Activated CD4-positive, alpha-beta T cell treated with anti-CD3 and anti-CD28 coated beads, Interleukin-10, Interleukin-2, amounts not matched to agents 100 ng/mL and 50 ng/mL, durations not matched to agents 16 hours and 8 hours (primary cell): ENCODE measurements around the gene TUBGCP3.
"Not testable (repeated sequence)": the region's sequence is repeated elsewhere in the genome, so short reads cannot be mapped to it uniquely, and the experiment has no call there.

Experiments
- DNase-seq: peaks from one replicate; pipeline ENCODE4 v3.0.0-alpha.2; 2020

TUBGCP3 gene

DNA sequence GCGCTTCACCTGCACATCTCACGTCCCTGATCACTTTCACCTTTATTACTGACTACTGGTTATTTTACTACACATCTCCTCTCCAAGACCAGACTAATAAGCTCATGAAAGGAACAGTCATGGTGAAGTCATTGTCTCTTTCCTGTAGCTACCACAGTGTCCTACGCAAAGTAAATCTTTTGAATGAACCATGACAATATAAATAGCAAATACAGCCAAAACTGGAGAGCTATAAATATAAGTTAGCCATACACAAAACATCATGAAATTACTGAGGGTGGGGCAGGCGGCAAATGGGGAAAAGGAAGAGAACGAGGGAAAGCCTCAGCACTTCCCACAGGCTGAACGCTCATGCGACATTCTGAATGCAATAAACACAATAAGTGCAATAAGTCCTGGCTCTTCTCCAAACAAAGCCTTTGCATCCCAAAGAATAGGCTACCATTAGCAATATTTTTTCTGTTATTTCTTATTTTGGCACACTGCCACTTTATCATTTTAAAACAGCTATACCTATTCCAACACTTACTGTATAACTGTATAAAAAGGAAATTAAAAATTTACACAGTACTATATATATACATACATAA is 62.5 kb downstream of the TUBGCP3 start:
- DNase-seq, result no peak

- no peak for DNase-seq
These were observed 65.4 kb downstream of the TUBGCP3 start for GRCh38 chr13:112522578-112522977.

DNA sequence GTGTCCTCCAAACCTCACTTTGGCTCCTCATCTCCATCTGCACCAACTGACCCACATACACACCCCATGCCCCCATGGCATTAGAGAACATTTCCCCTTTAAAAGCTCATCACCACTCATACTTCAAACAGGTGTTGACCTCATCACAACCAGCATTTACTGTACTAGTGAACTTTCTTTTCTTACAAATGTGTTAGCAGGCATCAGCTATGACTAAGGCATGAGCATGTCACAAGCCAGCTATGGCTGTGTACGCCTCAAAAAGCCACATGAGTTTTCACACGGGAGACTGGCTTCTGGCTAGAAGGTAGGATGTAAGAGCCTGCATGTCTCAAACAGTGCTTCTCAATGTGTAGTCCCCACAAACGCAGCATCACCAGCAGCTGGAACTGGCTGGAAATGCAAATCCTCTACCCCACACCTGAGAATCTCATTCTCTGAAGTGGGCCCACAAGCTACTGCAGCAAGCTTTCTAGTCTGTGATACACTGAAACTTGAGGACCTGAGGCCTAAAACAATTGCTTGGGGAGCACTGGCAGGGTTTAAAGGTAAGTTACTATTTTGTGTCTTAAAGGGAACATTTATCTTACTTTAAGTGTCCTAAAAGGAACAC is 66.8 kb downstream of the TUBGCP3 start:
- DNase-seq, result no peak

DNA sequence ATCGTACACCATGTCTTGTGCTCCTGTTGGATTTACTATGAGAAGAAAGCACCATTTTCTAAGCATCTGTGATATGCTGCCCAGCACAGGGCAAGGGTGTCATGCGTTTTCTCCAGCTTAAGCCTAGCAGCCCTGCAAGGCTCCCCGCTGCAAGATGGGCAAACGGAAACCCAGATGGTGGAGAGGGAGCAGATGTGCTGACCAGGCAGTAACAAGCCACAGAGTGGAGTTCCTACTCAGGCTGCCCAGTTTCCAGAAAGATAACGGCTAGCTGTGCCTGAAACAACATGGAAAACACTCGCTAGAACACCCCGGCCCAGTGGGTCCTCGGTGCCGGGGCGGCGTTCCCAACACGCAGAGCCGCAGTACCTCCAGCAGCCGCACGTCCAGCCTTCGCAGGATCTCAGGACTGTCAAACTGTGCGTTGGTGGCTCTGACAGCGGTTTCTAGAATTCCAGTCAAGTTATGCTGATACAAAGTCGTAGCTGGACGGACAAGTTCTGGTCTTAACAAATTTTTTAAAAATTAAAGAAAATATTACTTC is 68.4 kb downstream of the TUBGCP3 start:
- no peak for DNase-seq

DNA sequence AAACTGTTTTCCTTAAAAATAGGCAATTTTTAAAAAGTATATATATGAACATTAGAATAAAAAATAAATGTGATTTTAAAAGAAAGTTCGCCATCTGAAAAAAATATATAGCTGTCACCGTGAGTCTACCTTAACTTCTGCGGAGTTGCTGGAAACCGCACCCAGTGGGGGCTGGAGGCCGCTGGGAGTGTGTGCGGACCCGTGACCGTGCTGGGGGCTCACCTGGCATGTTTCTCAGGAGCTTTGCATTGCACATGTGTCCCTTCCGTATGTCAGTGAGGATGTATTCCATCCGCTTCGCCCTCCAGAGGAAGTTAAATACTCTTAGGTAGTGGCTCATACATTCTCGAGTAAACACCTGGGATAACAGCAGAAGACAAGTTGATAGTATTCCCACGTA is 71.7 kb downstream of the TUBGCP3 start:
- no peak for DNase-seq

DNA sequence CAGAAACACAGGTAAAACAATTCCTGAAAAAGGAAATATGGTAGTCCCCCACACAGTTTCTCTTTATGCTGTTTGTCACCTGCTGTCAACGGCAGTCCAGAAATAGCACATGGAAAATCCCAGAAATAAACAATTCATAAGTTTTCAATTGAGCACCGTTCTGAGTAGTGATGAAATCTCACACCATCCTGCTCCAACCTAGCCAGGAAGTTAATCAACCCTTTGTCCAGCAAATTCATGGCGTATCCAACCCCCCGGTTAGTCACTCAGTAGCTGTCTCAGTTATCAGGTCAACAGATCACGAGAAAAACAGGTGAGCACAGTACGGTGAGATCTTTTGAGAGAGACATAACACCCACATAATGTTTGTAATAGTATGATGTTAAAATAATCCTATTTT is 74.2 kb downstream of the TUBGCP3 start:
- DNase-seq, result no peak

DNA sequence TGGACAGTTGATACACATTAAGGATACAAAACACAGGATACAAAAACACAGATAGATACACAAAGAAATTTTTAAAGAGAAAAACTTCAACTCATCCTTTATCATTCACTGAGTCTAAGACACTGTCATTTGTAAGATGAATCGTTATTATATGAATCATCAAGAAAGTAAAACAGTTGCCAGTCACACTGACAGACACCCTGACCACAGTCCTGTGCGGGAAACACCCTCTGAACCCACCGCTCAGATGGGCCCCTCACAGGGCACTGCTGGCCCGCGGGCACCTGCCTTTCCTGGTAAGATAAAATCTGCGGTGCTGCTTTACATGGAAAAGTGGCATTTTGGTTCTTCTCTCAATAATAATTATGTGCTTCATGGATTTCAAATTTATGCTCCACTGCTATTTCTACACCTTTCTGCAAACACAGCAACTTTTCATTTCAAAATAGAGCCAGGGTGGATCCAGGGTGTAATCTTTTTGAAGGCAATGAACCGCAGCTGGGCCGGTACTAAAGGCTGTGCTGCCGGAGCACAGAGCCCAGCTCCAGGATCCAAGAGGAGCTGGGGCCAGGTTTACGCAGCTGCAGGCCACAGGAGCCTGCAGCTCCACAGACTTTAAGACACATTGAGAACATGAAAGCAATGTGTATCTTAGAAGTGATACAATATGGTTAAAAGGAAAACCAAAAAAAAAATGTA is 76.8 kb downstream of the TUBGCP3 start:
- DNase-seq, result peak; percentile 55

- DNase-seq, result peak; percentile 15
These were observed 77.8 kb downstream of the TUBGCP3 start for GRCh38 chr13:112510002-112510780.

GRCh38 chr13:112509190-112509589 is 78.8 kb downstream of the TUBGCP3 start:
- DNase-seq, result no peak

DNA sequence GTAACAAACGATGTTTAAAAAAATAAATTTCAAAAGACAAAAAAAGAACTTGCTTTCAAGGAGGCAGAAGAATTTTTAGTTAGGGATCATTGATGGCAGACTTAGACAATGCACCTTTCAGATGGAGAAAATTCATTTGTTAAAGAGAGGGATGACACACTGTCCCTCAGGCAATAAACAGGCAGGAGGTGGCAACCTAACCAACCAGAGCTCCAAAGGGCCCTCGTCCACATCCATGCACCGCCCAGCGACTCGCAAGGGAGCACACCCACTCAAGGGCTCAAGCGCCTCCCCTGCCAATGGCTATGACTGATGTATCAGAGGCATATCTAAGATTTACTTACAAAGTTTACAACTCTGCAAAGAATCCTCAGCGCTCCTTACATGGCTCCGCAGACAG is 81.9 kb downstream of the TUBGCP3 start:
- no peak for DNase-seq

DNA sequence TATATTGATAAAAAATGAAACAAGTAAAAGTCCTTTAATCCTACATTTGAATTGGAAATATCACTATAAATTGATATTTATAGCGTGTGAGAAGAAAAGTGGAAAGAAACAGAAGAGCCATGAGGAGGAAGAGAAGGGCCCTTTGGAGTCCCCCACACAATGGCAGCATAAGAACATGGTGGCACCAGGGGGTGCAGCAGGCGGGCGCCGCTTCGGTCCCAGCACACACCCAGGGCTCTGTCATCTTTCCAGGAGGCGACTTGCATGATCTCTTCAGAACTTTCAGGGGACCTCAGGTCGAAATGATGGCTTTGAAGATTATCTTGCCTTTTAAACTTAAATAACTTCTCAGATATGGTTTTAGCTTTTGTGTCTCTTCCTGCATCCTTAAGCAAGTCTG is 91.8 kb downstream of the TUBGCP3 start:
- DNase-seq, result no peak

GRCh38 chr13:112495465-112495864 is 92.5 kb downstream of the TUBGCP3 start:
- no peak for DNase-seq

- DNase-seq, result no peak
These were observed 98.8 kb downstream of the TUBGCP3 start for GRCh38 chr13:112489199-112489598.

DNA sequence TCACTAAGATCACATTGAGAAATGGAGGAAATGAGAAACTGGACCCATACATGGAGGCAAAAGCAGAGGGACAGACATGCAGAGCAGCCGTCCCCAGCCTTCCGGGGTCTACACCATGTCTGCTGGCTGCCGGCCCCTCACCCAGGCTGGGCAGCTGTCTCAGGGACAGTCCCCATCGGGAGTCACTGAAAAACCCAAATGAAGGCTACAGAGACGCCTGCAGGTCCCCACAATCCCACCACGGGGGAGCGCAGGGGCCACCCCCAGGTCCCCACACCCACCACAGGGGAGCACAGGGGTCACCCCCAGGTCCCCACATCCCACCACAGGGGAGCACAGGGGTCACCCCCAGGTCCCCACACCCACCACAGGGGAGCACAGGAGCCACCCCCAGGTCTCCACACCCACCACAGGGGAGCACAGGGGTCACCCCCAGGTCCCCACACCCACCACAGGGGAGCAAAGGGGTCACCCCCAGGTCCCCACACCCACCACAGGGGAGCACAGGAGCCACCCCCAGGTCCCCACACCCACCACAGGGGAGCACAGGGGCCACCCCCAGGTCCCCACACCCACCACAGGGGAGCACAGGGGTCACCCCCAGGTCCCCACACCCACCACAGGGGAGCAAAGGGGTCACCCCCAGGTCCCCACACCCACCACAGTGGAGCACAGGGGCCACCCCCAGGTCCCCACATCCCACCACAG is 99.5 kb downstream of the TUBGCP3 start:
- not testable (repeated sequence) for DNase-seq

GRCh38 chr13:112487127-112487517 is 100.8 kb downstream of the TUBGCP3 start:
- DNase-seq, result no peak

- no peak for DNase-seq
These were observed 101.4 kb downstream of the TUBGCP3 start for GRCh38 chr13:112486386-112487126.

DNA sequence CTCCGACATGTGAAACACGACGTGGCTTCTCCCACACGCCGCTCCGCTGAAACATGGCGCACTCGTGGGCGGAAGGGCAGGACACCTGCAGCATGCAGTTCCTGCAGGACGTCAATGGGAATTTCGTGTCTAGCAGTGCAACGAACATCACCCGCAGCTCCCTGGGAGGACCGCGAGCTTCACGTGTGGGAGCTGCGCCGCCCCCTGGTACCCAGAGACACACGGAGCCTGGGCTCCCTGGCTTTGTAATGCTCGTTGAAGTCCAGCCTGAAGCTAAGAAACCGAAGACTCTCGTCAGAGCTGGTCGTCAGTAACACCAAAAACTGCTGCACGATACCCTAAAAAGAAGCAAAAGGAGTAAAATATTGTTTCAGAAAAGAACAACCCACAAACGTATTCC is 102.1 kb downstream of the TUBGCP3 start:
- not testable (repeated sequence) for DNase-seq

DNA sequence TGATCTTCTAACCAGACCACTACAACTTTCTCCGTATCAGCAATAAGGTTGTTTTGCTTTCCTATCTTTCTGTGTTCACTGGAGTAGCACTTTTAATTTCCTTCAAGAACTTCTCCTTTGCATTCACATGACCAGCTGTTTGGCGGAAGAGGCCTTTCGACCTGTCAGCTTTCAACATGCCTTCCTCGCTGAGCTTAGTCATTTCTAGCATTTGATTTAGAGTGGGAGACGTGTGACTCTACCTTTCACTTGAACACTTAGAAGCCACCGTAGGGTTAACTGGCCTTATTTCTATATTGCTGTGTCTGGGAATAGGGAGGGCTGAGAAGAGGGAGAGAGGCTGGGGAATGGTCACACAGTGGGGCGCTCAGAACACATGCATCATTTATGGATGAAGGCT is 104.7 kb downstream of the TUBGCP3 start:
- peak; percentile 13 for DNase-seq

DNA sequence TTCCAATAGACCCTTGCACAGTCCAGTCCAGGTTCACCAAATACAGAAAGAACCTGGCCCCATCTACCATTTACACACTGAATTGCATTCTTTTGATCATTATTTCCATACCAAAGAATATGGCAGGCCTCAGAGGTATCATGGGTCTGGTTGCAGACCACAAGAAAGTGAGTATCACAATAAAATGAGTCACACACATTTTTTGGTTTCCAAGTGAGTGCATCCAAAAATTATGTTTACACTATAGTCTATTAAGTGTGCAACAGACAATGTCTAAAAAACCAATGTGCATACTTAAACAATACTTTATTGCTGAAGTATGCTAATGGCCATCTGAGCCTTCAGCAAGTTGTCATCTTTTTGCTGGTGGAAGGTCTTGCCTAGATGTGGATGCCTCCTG is 106.5 kb downstream of the TUBGCP3 start:
- peak; percentile 4 for DNase-seq

DNA sequence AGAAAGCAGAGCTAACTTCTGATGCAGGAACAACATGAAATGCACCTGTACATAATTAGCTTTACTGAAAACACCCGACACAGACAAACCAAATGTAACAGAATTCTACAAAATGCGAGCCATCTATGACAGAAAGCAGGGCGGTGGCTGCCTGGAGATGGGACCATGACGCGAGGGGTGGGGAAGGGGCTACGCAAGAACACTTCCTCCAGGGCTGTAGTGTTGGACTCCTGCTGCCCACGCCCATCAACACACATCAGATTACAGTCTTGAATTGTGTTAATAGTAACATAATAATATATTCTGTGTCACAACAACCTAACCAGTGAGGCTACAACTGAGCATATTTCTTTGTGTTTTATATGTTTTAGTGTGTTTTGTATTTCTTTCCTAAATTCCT is 108.6 kb downstream of the TUBGCP3 start:
- DNase-seq, result no peak

- DNase-seq, result no peak
These were observed 110.8 kb downstream of the TUBGCP3 start for GRCh38 chr13:112477070-112477619.

GRCh38 chr13:112475889-112476288 is 112.1 kb downstream of the TUBGCP3 start:
- no peak for DNase-seq
